HG02970 (cell line): ENCODE results near the gene PHF2.

Source experiments
- ATAC-seq: cut with Tn5 transposase; IDR thresholded peaks from one replicate; pipeline ENCODE4 v1.9.1; 2021; ENCODE audit warnings: mild to moderate bottlenecking, moderate library complexity, moderate number of reproducible peaks; ENCODE audit not compliant: unreplicated experiment, low FRiP score

Gene PHF2

DNA sequence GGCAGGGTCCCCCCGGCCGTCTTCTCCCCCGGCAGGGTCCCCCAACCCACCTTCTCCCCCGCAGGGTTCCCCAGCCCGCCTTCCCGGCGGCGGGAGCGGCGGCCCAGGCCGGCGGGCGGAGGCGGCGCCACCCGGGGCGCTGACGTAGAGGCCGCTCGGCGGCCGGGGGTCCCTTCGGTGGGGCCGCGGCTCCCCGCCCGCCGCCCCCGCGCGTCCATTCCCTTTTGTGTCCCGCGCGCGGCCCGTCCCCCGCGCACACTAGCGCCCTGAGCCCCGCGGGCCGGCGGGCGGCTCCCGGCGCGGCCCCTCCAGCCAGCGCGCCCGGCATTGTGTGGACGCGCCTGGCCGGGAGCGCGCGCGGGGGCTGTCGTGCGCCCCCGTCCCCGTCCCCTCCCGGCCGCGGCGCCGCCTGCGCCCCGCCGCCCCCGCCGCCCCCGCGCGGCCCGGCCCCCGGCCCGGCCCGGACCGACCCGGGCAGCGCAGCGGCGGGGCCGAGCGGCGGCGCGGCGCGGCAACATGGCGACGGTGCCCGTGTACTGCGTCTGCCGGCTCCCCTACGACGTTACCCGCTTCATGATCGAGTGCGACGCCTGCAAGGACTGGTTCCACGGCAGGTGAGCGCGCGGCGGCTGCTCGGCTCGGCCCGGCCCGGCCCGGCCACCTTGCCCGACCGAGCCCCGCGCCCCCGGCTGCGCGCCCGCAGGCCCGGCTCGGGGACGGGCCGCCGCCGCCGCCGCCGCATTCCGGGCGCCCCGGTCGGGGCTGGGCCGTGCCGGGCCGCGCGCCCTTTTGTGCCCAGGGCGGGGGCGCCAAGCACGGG lies at the start of gene PHF2:
Gene PHF2 (plus strand): TSS at position 327 of the 820 bp plus-strand sequence. CDS start 190 bp downstream, at position 517.
- peak; percentile 37 for ATAC-seq

DNA sequence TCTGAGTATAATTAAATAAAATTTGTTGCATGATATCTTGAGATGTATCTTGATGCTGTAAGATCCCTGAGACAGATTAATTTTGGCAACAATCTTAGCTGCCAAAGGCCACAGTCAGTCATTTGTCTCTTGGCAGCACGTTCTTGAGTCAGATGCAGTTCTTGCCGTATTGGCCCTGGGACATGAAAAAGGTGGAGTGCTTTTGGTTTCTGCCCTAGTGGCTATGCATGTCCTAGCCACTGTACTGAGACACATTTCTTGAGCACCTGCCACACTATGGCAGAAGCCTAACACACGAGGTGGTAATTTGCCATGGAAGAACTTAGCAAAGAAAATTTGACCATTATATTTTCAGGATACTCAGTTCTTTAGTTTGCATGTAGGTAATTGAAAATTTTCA lies 45.0 kb upstream of the PHF2 start:
- ATAC-seq, result no peak

DNA sequence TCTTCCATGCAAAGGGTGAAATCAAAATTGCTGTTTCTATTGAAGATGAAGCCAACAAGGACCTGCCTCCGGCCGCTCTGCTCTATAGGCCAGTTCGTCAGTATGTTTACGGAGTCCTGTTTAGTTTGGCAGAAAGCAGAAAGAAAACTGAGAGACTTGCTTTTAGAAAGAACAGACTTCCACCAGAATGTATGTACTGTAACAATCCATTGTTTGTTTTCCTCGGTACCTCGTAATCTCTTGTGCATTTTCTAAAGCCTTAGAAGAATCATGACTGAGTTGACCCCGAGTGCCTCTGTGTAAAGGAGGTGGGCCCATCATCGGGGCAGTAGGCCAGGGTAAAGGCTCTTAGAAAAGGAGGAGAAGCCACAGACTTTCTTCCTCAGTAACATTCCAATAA lies 44.2 kb upstream of the PHF2 start:
- no peak for ATAC-seq

- no peak for ATAC-seq
Measured at GRCh38 chr9:93533863-93534262, 42.5 kb upstream of the PHF2 start.

GRCh38 chr9:93536167-93536566 lies 40.2 kb upstream of the PHF2 start:
- ATAC-seq, result no peak

DNA sequence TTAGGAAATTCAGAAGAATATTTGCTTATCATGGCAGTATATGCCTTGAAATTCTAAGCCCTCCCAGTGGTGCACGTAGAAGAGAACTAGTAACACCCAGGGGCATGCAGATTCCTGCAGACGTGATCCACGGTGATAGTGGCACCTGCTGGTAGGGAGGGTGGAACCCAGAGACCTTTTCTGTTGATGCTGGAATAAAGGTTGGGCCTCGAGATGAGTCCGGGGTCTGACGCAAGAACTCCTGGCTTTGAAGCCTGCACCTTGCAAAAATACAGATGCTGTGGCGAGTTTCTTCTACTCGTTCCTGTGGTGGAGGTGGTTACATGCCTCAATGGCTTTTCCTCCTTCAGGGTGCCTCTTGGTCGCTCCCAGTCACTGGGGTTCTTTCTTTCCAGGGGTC lies 39.5 kb upstream of the PHF2 start:
- no peak for ATAC-seq

DNA sequence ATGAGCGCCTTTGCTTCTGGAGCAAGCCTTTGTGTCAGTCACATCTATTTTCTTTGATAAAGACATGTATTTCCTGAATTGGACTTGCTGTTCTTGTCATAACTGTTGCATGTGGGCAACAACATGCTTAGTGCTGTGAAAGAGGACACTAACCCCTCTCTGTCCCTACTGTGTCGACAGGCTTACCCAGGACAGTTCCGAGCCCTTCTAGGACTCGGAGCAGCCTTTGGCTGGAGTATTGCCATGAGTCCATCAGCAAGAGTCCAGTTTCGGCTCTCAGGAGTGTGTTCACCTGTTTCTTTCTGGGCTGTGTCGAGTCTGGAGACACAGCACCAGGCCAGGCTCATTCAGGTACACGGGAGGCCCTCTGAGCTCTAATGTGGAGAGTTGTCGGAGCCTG lies 36.1 kb upstream of the PHF2 start:
- no peak for ATAC-seq

DNA sequence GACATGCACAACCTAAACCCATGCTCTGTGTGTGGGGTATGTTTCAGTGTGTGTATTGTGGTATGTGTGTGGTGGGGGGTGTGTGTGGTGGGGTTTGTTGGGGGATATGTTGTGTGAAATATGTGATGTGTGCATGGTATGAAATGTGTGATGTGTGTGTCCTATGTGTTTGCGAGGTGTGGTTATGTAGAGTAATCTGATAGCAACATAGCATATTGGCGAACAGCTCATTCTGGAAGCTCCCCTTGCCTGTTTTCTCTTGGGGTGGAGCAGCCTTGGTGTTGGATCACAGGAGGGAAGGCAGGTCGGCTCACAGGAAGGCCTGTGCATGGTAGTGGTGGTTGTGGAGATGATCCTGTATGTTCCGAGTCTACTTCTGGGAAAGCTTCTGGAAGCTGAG lies 35.4 kb upstream of the PHF2 start:
- no peak for ATAC-seq

DNA sequence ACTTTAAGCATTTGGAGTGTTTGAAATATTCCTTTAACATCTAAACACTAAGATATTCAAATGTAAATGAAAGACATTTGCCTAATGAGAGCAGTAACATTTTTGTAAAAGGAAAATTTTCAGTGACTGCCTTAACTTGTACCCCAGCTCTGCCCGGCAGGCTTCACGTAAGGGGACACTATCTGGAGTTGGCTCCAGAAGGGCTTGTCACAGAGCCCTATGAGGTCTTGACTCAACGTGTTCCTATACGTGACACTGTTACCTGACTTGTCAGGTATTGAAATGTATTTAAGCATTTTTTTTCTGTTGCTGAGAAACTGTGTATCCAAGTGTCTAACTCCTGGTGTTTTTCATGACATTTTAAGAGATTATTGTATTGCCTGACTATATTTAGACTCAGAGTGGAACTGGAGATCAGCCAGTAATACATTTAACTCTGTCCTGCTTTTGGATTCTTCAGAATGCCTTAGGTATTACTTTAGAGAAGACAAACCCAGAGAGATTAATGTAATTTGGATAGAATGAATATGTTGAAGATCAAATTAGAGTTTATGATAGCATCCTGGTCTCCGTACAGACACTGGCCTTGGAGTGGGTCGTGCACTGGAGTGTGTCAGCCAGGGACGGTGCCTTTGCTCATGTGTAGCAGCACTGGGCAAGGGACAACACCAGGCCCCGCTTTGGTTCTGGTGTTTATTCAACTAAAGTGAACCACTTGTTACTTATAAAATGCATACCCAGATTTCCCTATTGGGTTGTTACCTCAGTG lies 34.6 kb upstream of the PHF2 start:
- ATAC-seq, result no peak

DNA sequence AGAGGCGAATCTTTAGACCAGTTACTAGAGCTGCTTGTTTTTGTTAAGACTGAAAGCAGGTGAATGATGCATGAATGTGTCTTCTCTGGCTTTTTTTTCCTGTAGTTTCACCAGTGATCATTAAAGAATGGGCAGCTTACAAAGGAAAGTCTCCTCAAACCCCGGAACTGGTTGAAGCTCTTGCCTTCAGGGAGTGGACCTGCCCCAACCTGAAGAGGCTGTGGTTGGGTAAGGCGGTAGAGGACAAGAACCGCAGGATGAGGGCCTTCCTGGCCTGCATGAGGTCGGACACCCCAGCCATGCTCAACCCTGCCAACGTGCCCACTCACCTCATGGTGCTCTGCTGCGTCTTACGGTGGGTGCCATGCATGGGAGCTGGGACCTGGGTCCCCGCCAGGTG lies 33.3 kb upstream of the PHF2 start:
- ATAC-seq, result no peak

- no peak for ATAC-seq
Measured at GRCh38 chr9:93546356-93546755, 30.0 kb upstream of the PHF2 start.

DNA sequence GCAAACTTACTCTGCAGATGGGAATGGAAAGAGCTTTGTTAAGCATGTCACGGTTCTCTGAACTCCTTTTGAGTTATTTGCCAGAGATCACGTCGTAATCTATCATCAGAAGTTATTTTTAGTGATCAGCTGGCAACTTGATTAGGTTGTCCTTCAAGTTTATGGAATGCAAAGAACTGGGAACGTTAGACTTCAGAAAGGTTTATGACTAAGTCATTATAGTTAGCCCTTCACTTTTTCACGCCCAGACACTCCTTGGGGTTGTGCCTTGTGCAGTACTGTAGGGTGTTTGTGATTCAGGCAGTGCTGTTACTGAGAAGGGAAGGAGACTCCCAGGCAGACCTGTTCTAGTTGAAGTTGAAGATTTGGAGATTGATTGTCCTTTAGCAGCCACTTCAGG lies 26.8 kb upstream of the PHF2 start:
- no peak for ATAC-seq

- ATAC-seq, result no peak
Measured at GRCh38 chr9:93552923-93553322, 23.5 kb upstream of the PHF2 start.

- no peak for ATAC-seq
Measured at GRCh38 chr9:93555370-93555769, 21.0 kb upstream of the PHF2 start.

GRCh38 chr9:93557366-93558137 lies 18.8 kb upstream of the PHF2 start:
- ATAC-seq, result no peak

GRCh38 chr9:93558503-93558902 lies 17.9 kb upstream of the PHF2 start:
- no peak for ATAC-seq

GRCh38 chr9:93560991-93561390 lies 15.4 kb upstream of the PHF2 start:
- no peak for ATAC-seq

- no peak for ATAC-seq
Measured at GRCh38 chr9:93562157-93562556, 14.2 kb upstream of the PHF2 start.

DNA sequence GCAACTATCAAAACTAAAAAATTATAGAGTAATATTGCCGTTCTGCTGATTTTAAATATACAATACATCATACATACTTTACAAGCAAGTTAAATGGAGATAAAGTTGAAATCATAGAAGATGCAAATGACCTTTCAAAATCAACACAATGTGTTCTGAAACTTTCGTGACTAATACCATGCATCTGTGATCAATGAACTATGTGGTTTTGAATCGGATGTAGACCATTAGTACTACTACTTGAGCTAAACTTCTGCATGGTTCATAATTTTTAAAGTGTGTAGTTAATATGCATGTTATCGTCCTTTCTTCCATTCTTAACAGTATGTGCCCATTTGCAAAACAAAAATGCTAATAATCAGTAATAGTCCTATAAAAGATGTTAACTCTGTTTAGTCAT lies 11.3 kb upstream of the PHF2 start:
- ATAC-seq, result no peak

DNA sequence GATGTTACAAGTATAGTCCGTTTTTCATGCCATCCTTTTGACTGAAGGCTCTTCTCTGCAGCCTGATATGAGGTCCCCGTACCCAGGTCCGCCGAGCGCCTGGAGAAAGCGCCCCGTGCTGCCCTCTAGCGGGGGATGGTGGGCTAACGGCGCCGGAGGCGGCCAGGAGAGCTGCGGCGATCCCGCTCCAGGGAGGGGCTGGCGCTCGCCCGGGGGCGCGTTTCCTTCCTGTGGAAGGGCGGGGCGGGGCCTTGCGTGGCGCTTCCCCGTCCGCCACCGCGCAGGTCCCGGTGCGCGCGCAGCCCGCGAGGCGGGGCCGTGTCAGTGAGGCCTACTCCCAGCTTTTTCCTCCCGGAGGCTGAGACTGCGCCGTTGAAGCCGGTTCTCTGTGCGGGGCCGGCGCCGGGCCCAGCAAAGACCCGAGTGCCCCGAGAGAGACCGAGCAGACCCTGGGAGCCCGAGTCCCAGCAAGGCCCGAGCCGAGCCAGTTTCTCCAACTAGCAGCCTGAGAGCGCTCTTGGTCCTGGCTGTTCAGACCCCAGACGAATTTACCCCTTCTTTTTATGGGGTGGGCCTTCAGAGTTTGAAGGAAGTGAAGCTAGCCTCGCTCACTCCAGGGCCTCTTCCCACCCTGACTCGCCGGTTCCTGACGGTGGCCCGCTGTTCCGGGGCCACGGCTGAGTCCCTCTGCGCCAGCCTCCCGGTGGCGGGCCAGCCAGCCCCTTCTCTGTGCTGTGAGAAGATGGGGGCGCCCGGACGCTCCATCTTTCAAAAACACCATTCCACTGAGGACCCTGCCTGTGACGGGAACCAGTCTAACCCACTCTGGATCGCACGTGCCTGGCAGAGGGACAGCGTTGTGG lies 9.7 kb upstream of the PHF2 start:
- ATAC-seq, result peak; percentile 94
